B cell (primary cell): ENCODE data around the gene SENP8.

ENCODE experiments used
- EZH2 ChIP-seq: IDR thresholded peaks from 2 replicates; pipeline ENCODE4 v1.6.1; 2012; ENCODE audit warnings: borderline replicate concordance, low read depth, mild to moderate bottlenecking, moderate library complexity, low read length; ENCODE audit not compliant: insufficient read depth, poor library complexity, severe bottlenecking
- TF ChIP-seq, protein P1 (sequence below): fragments of 200-600 bp; IDR thresholded peaks from one replicate; pipeline ENCODE4 v1.8.0; 2022; ENCODE audit warnings: antibody characterized with exemption, mild to moderate bottlenecking

DNA sequence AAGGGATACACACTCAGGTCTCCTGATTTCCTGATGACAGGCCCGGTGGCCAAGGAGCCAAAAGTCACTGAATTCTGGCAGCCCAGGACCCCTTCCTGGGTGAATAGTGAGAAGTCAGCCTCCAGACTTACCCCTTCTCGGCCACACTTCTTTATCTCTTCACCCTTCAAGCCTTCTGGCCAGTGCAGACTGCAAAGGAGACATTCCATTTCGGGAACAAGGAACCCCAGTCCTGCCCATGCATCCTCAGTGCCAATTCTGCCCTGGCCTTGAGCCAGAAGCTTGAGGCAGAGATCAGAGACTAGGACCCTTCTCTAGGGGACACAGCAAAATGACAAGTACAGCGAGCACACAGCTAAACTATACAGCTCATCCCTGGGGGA lies 50.6 kb downstream of the SENP8 start:
- no peak for TF ChIP-seq EZH2
- TF ChIP-seq, protein P1, sequence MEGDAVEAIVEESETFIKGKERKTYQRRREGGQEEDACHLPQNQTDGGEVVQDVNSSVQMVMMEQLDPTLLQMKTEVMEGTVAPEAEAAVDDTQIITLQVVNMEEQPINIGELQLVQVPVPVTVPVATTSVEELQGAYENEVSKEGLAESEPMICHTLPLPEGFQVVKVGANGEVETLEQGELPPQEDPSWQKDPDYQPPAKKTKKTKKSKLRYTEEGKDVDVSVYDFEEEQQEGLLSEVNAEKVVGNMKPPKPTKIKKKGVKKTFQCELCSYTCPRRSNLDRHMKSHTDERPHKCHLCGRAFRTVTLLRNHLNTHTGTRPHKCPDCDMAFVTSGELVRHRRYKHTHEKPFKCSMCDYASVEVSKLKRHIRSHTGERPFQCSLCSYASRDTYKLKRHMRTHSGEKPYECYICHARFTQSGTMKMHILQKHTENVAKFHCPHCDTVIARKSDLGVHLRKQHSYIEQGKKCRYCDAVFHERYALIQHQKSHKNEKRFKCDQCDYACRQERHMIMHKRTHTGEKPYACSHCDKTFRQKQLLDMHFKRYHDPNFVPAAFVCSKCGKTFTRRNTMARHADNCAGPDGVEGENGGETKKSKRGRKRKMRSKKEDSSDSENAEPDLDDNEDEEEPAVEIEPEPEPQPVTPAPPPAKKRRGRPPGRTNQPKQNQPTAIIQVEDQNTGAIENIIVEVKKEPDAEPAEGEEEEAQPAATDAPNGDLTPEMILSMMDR, result no peak
